ENCODE data around the gene KCNQ1OT1.

Gene KCNQ1OT1

GRCh38 chr11:2707736-2708135 is 7.9 kb upstream of the KCNQ1OT1 start:
- TF ChIP-seq CTCF (IDR thresholded peaks at IDR 0.05; ENCODE audit: control insufficient read depth, extremely low read depth, insufficient read depth) = no peak
- H3K4me3 ChIP-seq (ENCODE audit: low read depth, low read length) = no peak overlapping the region
- DNase-seq (ENCODE audit: low read depth) = no peak

- no peak for TF ChIP-seq CTCF (IDR thresholded peaks at IDR 0.05; ENCODE audit: control insufficient read depth, extremely low read depth, insufficient read depth)
- no peak for DNase-seq (ENCODE audit: low read depth)
- H3K4me3 ChIP-seq (ENCODE audit: low read depth, low read length) = no peak overlapping the region
Observed at GRCh38 chr11:2706321-2706720, 6.5 kb upstream of the KCNQ1OT1 start.

GRCh38 chr11:2704896-2705606 is 5.3 kb upstream of the KCNQ1OT1 start:
- TF ChIP-seq CTCF (IDR thresholded peaks at IDR 0.05; ENCODE audit: control insufficient read depth, extremely low read depth, insufficient read depth) = no peak
- DNase-seq (ENCODE audit: low read depth) = no peak
- no peak overlapping the region for H3K4me3 ChIP-seq (ENCODE audit: low read depth, low read length)

- no peak for DNase-seq (ENCODE audit: low read depth)
- H3K4me3 ChIP-seq (ENCODE audit: low read depth, low read length) = no peak overlapping the region
- TF ChIP-seq CTCF (IDR thresholded peaks at IDR 0.05; ENCODE audit: control insufficient read depth, extremely low read depth, insufficient read depth) = no peak
Observed at GRCh38 chr11:2704356-2704755, 4.6 kb upstream of the KCNQ1OT1 start.

GRCh38 chr11:2703363-2704141 is 3.8 kb upstream of the KCNQ1OT1 start:
- no peak for TF ChIP-seq CTCF (IDR thresholded peaks at IDR 0.05; ENCODE audit: control insufficient read depth, extremely low read depth, insufficient read depth)
- no peak for DNase-seq (ENCODE audit: low read depth)
- no peak overlapping the region for H3K4me3 ChIP-seq (ENCODE audit: low read depth, low read length)

- no peak for DNase-seq (ENCODE audit: low read depth)
- H3K4me3 ChIP-seq (ENCODE audit: low read depth, low read length) = no peak overlapping the region
- no peak for TF ChIP-seq CTCF (IDR thresholded peaks at IDR 0.05; ENCODE audit: control insufficient read depth, extremely low read depth, insufficient read depth)
Observed at GRCh38 chr11:2702771-2703362, 3.1 kb upstream of the KCNQ1OT1 start.

Measured in LNCaP clone FGC (cell line).